SHP77 treated with DMSO at 0.1 percent for 48 hours (cell line): ENCODE data around the gene ADGB.
"Not testable (repeated sequence)": the region's sequence is repeated elsewhere in the genome, so short reads cannot be mapped to it uniquely, and the experiment has no call there.

Source experiments
- DNase-seq: peaks from one replicate; lab custom pipeline; 2025; lab: John Stamatoyannopoulos, UW

Gene ADGB

GRCh38 chr6:146598772-146599405 lies at the start of gene ADGB:
Gene ADGB (plus strand): TSS chr6:146598972. CDS start chr6:146599041, 69 bp downstream.
- no peak for DNase-seq

- DNase-seq, result no peak
Observed at GRCh38 chr6:146550911-146551310, 47.9 kb upstream of the ADGB start.

DNA sequence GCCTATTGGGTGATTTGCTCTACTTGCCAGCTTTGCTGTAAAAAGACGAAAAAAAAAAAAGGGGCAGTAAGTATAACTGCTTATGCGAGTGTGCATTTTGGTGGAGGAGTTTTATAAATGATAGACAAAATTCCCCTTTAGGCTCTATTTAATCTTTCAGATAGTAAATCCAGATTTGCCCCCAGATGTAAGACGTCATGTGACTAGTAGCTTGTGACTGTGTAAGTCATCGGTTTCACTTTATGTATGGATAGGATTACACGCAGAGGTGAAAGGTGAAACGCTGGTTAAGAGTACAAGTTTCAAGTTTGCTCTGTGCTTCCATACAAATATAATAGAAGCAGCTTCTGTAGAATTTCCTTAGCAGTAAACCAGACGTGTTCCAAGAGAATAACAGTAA lies 47.2 kb upstream of the ADGB start:
- DNase-seq, result no peak

DNA sequence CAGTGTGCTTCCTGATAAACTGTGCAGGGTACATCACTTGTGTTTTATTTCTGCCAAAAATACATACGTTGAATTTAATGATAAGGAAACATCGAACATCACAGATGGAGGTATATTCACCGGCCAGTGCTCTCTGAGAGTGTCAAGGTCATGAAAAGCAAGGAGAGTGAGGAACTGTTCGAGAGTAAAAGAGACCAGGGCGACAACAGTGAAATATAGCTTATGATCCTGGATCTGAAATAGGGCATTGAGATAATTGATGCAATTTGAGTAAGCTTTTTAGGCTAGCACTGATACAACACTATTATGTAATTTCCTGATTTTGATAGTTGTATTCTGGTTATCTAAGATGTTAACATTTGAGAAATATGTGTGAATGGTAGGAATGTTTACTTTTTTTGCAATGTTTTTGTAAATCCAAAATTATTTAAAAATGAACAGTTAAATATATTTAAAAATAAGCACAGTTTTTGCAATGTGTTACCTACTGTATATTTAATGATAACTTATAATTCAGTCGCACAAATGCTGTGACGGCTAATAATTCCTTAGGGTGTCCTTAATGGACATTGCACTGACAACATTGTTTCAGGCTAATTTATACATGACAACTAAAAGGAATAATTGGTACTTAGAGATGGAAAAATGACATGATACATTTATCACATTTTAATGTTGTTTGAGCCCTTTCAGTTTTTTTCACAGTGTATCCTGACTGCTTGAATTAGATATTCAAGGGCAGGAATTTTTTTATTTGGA lies 45.2 kb upstream of the ADGB start:
- no peak for DNase-seq

- DNase-seq, result no peak
Observed at GRCh38 chr6:146560607-146561006, 38.2 kb upstream of the ADGB start.

- not testable (repeated sequence) for DNase-seq
Observed at GRCh38 chr6:146566661-146567060, 32.1 kb upstream of the ADGB start.

GRCh38 chr6:146568619-146569018 lies 30.2 kb upstream of the ADGB start:
- DNase-seq, result not testable (repeated sequence)

GRCh38 chr6:146574211-146574610 lies 24.6 kb upstream of the ADGB start:
- no peak for DNase-seq

- no peak for DNase-seq
Observed at GRCh38 chr6:146578054-146578453, 20.7 kb upstream of the ADGB start.

- no peak for DNase-seq
Observed at GRCh38 chr6:146581968-146582367, 16.8 kb upstream of the ADGB start.

DNA sequence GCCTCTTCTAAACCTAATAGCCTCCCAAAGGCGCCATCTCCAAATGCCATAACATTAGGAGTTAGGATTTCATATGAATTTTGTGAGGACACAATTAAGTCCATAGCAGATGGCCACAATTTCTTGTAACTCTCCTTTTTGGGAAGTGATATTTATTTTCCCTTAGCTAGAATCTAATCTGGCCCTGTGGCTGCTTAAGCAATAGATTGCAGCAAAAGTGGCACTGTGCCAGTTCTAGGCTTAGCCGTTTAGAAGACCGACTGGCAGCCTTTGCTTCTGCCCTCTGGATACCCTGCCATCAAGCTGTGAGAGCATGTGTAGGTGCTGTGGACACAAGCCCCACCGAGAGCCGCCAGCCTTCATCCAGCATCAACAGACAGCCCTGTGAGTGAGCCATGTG lies 15.9 kb upstream of the ADGB start:
- DNase-seq, result no peak

DNA sequence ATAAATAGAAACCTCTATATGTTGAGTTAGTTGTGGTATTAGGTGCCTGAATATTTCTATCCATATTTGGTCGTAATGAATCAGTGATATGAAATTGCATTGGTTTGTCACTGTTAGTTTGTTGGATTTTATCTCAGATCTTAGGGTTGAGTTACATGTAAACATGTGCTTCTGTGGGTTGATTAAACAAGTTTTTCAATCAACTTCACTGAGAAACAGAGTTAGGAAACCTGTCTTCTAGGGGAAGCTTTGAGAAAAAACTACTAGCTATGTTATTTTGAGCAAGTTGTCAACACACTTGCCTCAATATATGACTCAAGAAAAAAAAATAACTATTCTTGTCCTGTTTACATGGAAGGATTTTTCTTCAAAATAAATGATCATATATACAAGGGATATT lies 14.8 kb upstream of the ADGB start:
- DNase-seq, result no peak

DNA sequence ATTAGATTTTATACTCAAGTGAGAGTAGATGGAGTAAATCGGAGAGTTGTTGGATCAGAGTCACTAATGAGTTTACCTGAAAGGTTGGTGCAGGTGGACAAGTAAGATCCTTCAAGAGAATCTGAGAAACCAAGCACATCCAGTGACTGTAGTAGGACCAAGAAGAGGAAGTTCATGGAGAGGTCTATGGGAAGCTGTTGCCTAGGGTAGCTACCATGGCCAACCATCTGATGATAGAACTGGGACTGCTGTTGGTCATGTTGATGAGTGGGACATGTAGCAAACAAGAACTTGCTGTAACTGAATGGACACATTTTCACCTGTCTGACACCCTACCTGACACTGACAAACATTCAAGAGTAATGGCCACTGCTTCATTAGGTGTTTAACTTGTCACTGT lies 11.3 kb upstream of the ADGB start:
- no peak for DNase-seq

- no peak for DNase-seq
Observed at GRCh38 chr6:146590492-146590891, 8.3 kb upstream of the ADGB start.

GRCh38 chr6:146592451-146592850 lies 6.3 kb upstream of the ADGB start:
- no peak for DNase-seq

DNA sequence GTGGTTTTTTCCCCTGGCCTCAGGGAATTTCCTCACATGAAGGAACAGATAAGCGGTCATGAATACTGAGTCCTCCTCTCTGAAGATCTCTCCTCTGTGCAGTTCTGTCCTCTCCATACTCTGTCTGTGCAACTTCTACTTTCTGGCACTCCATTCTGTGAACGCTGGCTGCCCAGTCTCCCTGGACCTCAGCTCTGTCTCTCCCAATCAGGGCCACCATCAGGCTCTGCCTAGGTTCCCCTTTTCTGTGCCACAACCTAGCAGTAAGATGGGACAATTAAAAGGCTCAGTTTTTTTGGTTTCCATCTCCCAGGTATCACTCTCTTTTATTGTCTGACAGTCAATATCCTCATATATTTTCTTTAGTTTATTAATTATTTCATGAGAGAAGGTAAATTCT lies 4.8 kb upstream of the ADGB start:
- DNase-seq, result no peak

- DNase-seq, result no peak
Observed at GRCh38 chr6:146594495-146594894, 4.3 kb upstream of the ADGB start.

DNA sequence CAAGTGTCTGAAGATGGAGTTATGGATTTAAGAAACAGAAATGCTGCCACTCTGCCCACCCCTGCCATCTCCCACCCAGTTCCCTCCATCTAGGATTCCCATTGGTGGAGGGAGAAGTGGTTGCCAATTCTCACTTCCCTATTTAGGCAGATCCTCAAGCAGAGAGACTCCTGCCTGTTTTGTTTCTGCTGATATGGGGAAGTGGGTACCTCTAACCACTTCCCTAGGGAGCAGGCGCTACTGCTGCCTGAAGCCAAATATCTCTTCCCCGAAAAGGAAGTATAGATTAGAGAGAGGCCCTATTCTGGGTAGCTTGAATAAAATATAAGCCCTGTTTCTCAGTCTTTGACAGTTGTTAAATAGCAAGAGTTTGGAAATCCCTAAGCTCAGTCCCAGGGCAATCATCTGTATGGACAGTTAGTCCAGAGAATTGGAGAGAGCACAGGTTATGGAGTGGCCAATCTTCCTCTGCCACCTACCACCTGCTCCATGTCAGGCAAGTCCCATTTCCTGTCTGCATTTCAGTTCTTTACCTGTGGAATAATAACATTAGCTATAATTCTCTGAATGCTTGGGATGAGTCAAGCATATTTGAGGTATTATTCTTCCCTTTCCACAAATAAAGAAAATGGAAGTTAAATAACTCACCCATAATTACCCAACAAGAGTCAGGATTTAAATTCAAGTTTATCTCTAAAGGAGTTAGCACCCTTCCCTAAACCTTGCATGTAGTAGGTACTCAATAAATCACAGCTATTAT lies 2.6 kb upstream of the ADGB start:
- no peak for DNase-seq

- DNase-seq, result no peak
Observed at GRCh38 chr6:146601352-146601751, 2.6 kb downstream of the ADGB start.

- no peak for DNase-seq
Observed at GRCh38 chr6:146602526-146602925, 3.8 kb downstream of the ADGB start.

GRCh38 chr6:146613947-146614346 lies 15.2 kb downstream of the ADGB start:
- no peak for DNase-seq

GRCh38 chr6:146620655-146621054 lies 21.9 kb downstream of the ADGB start:
- no peak for DNase-seq

DNA sequence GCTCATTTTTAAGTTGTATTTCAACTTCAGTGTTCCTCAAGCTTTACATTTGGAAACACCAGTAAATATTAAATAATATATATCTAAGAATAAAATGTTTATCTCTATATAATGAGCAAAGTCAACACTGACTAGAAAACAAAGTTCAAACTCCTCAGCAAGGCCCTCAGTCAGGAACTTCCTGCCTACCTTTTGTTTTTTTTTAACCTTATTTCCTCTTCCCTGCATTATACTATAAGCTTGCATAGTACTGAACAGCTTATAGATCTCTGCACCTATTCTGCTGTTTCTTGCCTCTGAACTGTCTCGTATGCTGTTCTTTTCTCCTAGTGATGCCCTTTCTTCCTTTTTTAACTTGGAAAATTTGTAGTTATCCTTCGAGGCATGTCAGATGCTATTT lies 29.6 kb downstream of the ADGB start:
- DNase-seq, result no peak
